NCI-H2171 (cell line): ENCODE results near the gene OR1M1.
A peak's percentile ranks its signal among the peaks of the same experiment; 100 is the strongest.

Experiments used
- DNase-seq: peaks from one replicate; lab custom pipeline; 2025; lab: John Stamatoyannopoulos, UW

The OR1M1 gene

DNA sequence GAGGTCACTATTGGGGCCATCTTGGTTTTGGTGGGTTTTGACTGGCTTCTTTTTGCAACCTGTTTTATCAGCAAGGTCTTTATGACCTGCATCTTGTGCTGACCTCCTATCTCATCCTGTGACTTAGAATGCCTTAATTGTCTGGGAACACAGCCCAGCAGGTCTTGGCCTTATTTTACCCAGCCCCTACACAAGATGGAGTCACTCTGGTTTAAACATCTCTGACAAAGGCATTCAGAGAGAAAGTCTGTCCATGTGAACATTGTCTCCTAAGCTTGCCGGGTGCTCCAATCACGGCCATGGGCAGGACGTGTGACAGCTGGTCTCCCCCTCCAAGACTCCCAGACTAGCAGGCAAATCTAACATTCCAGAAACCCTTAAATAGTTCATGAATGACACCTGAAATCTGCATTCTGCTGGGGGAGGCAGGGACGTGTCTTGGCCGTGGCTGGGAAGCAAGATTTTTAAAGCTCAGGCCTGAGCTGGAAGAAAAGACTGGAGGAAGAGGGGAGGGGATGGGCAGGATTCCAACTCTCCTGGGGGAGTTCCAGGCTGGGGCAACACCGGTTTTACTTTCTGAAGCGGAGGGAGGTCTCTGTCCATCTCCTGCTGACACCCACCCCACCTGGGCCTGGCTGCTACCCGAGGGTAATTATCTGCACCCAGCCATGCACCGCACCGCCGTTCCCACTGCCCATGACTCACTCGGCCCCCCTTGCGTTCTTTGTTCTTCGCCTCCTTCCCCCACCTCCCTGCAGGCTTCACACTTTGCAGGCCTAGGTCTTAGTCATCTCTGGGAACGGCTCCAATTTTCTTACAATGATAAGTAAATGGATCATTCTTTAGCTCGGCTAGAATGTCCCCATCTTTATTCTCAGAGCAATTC is 11.6 kb upstream of the OR1M1 start:
- no peak for DNase-seq

DNA sequence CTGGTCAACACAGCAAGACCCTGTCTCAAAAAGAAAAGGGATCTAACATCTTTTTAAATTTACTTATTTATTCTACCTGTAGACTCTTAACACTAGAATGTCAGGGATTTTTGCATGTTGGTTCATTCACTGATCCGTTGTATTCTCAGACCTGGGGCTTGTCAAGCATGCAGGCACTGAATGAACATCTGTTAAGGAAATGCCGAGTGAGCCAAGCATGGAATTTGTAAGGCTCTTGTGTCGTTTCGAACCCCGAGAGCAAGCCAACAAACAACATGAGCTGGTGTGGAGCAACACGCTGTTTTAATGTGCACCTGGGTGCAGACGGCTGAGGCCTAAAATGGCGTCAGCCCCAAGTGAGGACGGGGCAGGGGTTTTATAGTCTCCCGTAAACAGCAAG is 10.0 kb upstream of the OR1M1 start:
- no peak for DNase-seq

DNA sequence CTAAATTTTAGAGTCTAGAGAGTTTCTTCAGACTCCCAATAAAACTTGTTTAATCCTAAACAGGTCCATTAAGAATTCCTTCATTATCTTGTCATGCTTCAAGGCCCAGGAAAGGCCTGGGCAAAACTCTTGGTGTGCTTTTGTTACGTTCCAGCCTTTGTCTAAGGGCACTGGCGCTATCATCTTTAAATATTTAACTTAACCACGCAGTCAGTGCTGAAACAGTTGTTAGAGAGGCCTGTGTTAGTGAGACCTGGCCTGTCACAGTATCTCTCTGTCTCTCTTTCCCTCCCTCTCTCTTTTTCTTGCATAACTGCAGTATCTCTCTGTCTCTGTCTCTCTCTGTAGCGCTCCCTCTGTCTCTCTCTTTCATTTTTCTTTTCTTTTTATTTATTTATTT is 8.2 kb upstream of the OR1M1 start:
- DNase-seq = no peak

DNA sequence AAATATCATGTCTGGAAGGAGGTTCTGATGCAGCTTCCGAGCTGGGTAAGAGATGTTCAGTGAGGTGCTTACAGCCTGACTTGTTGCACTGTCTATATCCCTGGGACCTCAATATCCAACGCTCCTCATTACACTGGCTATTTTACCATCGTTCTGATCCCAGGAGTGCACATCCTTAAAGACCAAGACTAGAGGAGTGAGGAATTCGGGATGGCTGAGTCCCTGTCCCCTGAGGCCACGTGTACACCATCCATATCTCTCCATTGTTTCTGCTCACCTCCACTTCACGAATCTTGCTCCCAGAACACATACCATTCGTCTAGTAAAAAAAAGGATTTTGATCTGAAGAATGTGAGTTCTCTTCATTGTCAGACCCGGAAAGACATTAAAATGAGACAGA is 20.5 kb downstream of the OR1M1 start, which contains the start of gene OR7G2:
OR7G2 (minus strand) TSS at position 101 of the 400 bp plus-strand sequence. CDS start 4,232 bp downstream, outside the sequence.
- no peak for DNase-seq

DNA sequence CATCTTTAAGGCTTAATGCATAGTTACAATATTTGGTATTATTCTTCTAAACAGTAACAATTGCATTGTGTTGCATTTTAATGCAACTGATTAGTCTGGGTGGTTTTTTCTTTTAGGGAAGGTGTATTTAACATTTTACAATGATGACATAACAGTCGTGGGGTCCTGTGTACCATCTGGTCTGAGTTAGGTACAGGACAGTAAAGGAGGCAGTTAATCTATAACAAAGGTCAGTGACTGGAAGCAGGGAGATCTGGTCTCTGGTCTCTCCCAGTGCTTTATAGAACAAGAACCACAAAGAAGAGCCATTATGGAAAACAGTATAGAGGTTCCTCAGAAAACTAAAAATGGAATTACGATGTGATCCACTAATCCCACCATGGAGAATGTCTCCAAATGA is 23.1 kb downstream of the OR1M1 start:
- DNase-seq = no peak

DNA sequence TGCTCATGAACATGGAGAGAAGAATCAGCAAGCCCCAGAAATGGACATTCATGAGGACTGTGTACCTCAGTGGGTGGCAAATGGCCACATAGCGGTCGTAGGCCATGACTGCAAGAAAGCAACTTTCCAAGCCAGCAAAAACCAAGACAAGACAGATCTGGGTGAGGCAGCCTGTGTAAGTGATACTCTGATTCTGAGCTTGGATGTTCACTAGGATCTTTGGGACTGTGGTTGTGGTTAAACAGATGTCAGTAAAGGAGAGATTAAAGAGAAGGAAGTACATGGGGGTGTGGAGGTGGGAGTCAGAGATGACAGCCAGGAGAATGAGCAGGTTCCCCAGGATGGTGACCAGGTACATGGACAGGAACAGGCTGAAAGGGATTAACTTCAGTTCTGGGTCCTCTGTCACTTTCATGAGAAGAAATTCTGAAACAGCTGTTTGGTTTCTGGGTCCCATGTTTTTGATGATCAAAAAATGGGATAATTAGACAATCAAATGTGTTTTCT is 28.5 kb downstream of the OR1M1 start, which contains the start of gene OR7G1:
OR7G1 (minus strand) TSS at position 457 of the 507 bp plus-strand sequence; CDS start at position 457, 0 bp downstream.
- DNase-seq = no peak

DNA sequence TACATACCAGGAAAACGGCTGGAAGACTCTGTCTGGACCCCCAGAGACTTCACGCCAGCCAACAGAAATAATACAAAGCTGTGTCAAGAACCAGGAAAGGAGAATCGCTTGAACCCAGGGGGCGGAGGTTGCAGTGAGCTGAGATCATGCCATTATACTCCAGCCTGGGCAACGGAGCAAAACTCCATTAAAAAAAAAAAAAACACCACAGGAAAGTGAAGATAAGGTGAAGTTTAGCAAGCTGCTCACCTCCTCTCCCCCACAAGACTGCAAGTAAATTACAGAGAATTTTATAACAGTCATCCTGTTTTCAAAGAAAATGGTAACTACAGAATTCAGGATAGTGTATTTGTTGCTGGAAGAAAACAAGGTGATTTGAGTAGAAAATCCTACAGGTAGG is 29.7 kb downstream of the OR1M1 start:
- DNase-seq = no peak

DNA sequence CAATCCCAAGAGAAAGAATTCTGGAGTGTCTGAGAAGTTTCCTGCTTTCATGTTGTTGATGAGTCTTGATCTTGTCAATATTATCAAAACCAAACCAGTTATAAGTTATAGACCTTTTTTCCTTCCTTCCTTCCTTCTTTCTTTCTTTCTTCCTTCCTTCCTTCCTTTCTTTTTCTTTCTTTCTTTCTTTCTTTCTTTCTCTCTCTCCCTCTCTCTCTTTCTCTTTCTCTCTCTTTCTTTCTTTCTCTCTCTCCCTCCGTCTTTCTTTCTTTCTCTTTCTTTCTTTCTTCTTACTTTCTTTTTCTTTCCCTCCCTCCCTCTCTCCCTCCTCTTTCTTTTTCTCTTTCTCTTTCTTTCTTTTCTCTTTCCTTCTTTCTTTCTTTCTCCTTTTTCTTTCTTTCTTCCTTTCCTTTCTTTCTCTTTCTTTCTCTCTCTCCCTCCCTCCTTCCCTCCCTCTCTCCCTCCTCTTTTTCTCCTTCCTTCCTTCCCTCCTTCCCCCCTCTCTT is 40.1 kb downstream of the OR1M1 start, which contains the start of gene OR7G3:
OR7G3 (minus strand) TSS at position 51 of the 506 bp plus-strand sequence; CDS start at position 51, 0 bp downstream.
- no peak for DNase-seq

DNA sequence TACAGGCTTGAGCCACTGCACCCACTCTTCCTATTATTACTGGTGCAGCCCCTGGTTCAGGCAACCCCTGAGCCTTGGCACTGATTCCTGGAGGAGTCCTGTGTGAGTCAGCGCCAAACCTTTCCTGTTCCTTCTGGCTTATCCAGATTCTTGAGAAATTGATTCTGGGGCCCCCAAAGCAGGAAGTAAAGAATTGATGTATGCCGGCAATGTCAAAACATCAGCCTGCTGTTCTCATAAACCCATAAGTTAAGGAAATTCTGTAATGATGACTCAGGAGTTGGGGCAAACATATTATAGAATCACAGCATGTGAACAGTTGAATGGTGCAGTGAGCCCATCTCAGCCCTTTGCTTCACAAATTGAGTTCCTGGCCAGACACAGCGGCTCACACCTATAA is 41.3 kb downstream of the OR1M1 start:
- DNase-seq = no peak

DNA sequence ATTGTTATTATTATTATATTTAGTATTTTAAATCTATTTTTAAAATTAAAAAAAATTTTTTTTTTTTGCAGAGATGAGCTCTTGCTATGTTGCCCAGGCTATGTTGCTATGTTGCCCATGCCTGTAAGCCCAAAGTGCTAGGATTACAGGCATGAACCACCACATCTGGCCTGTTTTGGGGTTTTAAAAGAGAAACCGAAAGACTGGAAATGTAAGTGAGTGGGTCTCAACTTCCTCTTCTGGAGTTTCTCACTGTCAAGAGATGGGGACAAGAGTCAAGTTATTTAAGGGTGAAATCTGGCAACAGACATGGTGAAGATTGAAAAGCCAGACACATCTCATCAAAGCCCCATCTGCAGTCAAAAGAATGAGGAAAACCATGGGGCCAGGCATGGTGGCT is 44.1 kb downstream of the OR1M1 start:
- DNase-seq = no peak

DNA sequence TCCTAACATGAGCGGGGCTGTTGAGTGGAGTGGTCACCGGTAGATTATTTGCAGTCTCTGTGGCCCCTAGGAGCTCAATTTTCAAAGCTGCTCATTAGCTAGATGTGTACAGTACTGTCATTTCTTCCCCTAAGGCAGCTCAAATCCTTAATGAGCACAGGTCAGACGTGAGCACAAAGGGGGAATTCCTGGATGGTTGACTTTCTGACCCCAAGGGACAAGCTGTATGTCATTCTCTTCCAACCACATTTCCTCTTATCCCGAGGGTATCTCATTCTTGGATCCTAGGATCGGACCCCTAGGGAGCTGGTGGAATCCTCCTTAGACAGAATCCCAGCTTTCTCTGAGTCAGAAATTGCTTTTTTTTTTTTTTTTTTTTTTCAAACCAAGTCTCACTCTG is 45.6 kb downstream of the OR1M1 start:
- DNase-seq = no peak

DNA sequence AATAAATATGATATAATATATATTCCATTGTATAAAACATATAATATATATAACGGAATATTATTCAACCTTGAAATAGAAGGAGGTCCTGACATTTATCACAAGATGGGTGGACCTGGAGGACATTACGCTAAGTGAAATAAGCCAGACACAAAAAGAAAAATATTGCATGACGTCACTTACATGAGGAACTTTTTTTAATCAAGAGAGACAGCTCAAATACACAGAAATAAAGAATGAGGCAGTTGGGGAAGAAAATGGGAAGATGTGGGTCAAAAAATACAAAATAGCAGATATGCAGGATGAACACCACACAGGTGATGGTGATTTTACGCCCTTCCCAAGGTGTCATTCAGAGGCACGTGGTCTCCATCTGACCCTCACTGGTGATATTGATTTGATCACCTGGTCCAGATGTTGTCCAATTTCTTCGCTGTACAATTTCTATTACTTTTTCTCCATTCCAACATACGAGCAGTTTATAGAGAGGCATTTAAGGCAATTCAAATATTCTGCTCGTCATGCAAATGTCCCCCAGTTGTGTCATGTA is 52.8 kb downstream of the OR1M1 start:
- DNase-seq = no peak

DNA sequence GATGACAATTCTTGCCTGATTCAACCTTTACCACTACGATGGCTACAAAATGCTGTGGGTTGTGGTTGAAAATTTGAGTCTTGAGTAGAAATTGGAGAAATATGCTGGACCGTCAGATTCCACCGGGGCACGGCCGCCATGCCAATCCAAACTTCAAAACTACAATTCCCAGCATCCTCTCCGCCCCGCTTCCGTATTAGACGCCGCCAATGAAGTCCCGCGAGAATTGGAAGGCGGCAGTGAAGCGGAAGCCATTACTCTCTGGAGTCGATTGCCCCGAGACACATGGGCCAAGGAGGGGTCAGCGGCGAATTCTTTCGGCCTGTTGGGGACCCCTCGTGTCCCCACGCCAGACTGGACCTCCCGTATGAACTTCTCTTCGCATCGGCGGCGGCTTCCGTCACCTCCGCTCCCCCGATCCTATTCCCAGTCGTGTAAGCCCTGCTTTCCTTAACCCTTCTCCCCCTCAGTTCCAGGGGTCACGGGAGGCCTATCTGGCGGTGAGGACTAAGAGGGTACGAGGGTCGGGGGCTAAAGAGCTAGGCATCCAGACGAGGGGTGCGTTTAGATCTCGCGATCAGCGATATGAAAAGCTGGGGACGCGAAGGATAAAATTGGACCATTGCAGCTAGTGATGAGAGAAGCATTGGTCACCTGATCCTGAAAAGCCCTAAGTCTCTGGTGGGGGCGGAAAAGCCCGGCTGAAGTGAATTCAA is 53.5 kb downstream of the OR1M1 start, which contains the start of gene ZNF317:
ZNF317 (plus strand) TSS at position 239 of the 716 bp plus-strand sequence. CDS start 15,620 bp downstream, outside the sequence.
- DNase-seq = peak; percentile 94

DNA sequence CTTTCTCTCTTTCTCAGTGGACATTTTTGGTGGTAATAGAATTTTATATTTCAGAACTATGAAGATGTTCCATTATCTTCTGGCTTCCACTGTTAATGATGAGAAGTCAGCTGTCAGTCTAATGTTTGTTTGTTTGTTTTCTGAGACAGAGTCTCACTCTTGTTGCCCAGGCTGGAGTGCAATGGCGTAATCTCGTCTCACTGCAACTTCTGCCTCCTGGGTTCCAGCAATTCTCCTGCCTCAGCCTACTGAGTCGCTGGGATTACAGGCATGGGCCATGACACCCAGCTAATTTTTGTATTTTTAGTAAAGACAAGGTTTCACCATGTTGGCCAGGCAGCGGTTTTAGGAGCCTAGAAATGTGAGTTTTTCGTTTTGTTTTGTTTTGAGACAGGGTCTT is 58.1 kb downstream of the OR1M1 start:
- DNase-seq = no peak
